ENCODE measurements around the gene ACLY. TPM values are rescaled to one million over a fixed set of nuclear protein-coding genes. Genes with fewer than 3 reads are reported as not detected.
A peak's percentile ranks its signal among the peaks of the same experiment; 100 is the strongest.

Gene ACLY
- 421 and 422 TPM in 2 replicates for total RNA-seq
- long read RNA-seq, full-length matches to known transcripts = 481 of 749 reads
- long read RNA-seq, partial matches to known transcripts = 197 of 749 reads
- long read RNA-seq, other reads (novel, unspliced or antisense) = 71 of 749 reads

- Mint-ChIP-seq H3K27ac (ENCODE audit: unreplicated experiment) (peak within 1 kb of the TSS; percentile 96), H3K9me3 (no peaks in the 10 kb centered on the region), H3K27me3 (ENCODE audit: low read depth) (no peaks in the 10 kb centered on the region), H3K4me3 (peak within 1 kb of the TSS; percentile 96), H3K4me1 (peaks cover 53% of the 10 kb centered on the region), H3K36me3 (ENCODE audit: low read depth) (peaks cover 2% of the 10 kb centered on the region)
- no peak for TF ChIP-seq CTCF (conservative IDR thresholded peaks at IDR 0.05)
- DNase-seq (ENCODE audit: low read depth, low spot score) = peak; percentile 95
These were observed at the start of gene ACLY for GRCh38 chr17:41918314-41919164. Gene ACLY (minus strand): TSS chr17:41918951. CDS start chr17:41913873, 5,078 bp downstream.

- TF ChIP-seq CTCF (conservative IDR thresholded peaks at IDR 0.05) = no peak
- peak overlapping the region; percentile 96 for H3K27ac Mint-ChIP-seq (ENCODE audit: unreplicated experiment)
- H3K4me1 Mint-ChIP-seq = peaks cover 55% of the 10 kb centered on the region
- H3K9me3 Mint-ChIP-seq = no peaks in the 10 kb centered on the region
- no peak for DNase-seq (ENCODE audit: low read depth, low spot score)
- H3K36me3 Mint-ChIP-seq (ENCODE audit: low read depth) = peaks cover 26% of the 10 kb centered on the region
- peak overlapping the region; percentile 94 for H3K4me3 Mint-ChIP-seq
- H3K27me3 Mint-ChIP-seq (ENCODE audit: low read depth) = peaks cover 20% of the 10 kb centered on the region
These were observed 49.3 kb upstream of the ACLY start for GRCh38 chr17:41967921-41968578.

- peak; percentile 42 for DNase-seq (ENCODE audit: low read depth, low spot score)
- Mint-ChIP-seq H3K27me3 (ENCODE audit: low read depth) (peaks cover 20% of the 10 kb centered on the region), H3K27ac (ENCODE audit: unreplicated experiment) (peak overlapping the region; percentile 96), H3K4me1 (peaks cover 53% of the 10 kb centered on the region), H3K36me3 (ENCODE audit: low read depth) (peaks cover 22% of the 10 kb centered on the region), H3K9me3 (no peaks in the 10 kb centered on the region), H3K4me3 (peak overlapping the region; percentile 94)
- TF ChIP-seq CTCF (conservative IDR thresholded peaks at IDR 0.05) = no peak
These were observed 48.6 kb upstream of the ACLY start for GRCh38 chr17:41967141-41967920.

- H3K36me3 Mint-ChIP-seq (ENCODE audit: low read depth) = peaks cover 19% of the 10 kb centered on the region
- peak within 1 kb of the TSS; percentile 96 for H3K27ac Mint-ChIP-seq (ENCODE audit: unreplicated experiment)
- H3K4me1 Mint-ChIP-seq = peaks cover 51% of the 10 kb centered on the region
- TF ChIP-seq CTCF (conservative IDR thresholded peaks at IDR 0.05) = no peak
- H3K4me3 Mint-ChIP-seq = peak within 1 kb of the TSS; percentile 94
- no peaks in the 10 kb centered on the region for H3K9me3 Mint-ChIP-seq
- DNase-seq (ENCODE audit: low read depth, low spot score) = peak; percentile 78
- H3K27me3 Mint-ChIP-seq (ENCODE audit: low read depth) = peaks cover 20% of the 10 kb centered on the region
These were observed 47.9 kb upstream of the ACLY start, which contains the start of gene CNP for GRCh38 chr17:41966463-41967140. Gene CNP (plus strand): TSS chr17:41966795. CDS start chr17:41966885, 90 bp downstream.

All from neural crest cell (in vitro differentiated cells).